Right hindlimb (tissue), 1 donor: ENCODE measurements around the gene STXBP6.
"Not testable (repeated sequence)": the region's sequence is repeated elsewhere in the genome, so short reads cannot be mapped to it uniquely, and the experiment has no call there.

Experiments used
- DNase-seq: peaks from one replicate; pipeline ENCODE4 v3.0.0-alpha.2; 2018

Gene STXBP6

GRCh38 chr14:24952851-24953666 is 96.9 kb downstream of the STXBP6 start:
- no peak for DNase-seq

- DNase-seq = no peak
Measured at GRCh38 chr14:24948261-24948847, 101.6 kb downstream of the STXBP6 start.

DNA sequence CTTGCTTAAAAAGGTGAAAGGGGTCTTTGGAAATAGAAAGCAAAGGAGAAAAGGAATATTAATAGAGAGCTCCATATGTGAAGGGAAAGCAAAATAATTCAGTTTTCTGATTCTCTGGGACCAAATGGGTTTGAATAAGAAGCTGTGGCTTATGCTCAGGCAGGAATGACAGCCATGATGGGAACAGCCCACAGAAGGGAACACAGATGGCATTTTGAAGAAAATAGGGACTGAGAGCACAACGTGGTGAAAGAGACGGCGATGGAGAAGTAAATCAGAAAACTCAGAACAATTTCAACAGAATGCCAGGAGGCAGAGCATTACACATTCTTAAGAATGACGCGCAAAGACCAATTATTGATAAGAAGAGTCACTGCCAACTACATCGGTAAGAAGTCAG is 102.8 kb downstream of the STXBP6 start:
- DNase-seq = no peak

GRCh38 chr14:24944800-24945199 is 105.1 kb downstream of the STXBP6 start:
- DNase-seq = no peak

- no peak for DNase-seq
Measured at GRCh38 chr14:24943024-24943423, 106.9 kb downstream of the STXBP6 start.

- DNase-seq = no peak
Measured at GRCh38 chr14:24941719-24942118, 108.2 kb downstream of the STXBP6 start.

- no peak for DNase-seq
Measured at GRCh38 chr14:24940213-24940783, 109.6 kb downstream of the STXBP6 start.

GRCh38 chr14:24938593-24938992 is 111.4 kb downstream of the STXBP6 start:
- no peak for DNase-seq

- no peak for DNase-seq
Measured at GRCh38 chr14:24937300-24937699, 112.6 kb downstream of the STXBP6 start.

GRCh38 chr14:24936773-24937172 is 113.2 kb downstream of the STXBP6 start:
- DNase-seq = not testable (repeated sequence)

- no peak for DNase-seq
Measured at GRCh38 chr14:24935796-24936195, 114.2 kb downstream of the STXBP6 start.

DNA sequence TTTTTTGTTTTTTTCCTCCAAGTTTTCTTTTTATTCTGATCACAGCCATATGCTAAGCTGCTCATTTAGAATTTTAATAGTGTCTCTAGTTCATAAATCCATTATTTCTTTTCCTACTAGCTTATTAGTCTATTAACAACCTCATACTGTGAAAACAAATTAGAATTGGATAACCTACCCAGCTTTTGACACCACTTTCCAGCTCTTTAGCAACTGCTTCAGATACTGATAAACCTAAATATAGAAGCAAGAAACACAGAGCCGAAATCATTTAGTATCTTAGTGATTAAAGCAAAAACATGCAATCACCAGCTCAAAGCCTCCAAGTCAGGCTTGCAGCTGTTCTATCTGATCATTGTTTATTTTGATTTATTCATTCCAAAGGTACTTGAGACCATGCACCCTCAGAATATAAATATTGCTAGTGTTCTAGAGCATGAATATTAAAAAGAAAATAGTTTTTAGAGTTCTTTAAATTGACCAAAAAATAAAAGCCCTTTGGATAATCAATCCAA is 121.5 kb downstream of the STXBP6 start:
- no peak for DNase-seq

DNA sequence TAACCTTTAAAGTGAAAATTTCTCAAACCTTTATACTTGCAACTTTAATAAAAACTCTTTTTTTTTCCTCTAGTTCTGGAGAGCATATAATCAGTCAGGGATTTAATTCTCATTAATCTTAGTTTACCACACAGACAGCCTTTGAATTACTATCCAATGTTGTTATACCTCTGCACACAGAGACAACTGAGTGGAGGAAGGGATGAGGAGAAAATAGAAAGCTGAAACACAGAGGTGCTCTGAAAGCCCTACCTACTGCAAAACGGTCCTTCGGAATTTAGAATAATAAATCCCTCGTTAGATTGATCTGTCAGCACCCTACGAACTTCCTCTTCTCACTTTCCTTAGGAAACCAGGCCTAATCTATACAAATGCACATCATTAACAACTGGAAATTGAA is 122.1 kb downstream of the STXBP6 start:
- no peak for DNase-seq

DNA sequence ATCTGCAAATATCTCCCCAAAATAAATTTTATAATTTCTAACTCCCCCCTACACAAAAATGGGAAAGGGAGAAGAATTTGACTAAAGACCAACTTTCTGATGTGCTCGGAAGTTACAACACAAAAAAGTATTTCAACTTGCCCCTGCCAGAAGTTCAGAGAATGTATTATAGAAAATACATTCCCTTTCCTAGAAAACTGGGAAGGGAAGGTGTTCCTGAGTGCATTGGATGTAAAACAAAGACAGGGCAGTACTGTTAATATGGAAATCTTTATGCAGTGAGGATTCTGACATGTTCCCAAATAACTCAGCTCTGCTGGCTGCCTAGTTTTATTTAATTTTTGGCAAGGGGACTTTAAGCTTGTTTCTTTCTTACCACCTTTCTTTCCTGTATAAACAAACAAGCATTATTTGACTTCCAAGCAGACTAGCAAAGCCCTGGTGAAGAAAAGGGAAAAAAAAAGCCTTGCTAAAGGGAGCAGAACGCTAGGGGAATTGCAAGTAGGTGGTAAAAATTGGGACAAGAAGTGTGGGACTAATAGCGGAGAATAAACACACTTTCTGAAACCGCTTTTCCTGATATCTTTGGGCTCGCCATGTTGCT is 124.1 kb downstream of the STXBP6 start:
- no peak for DNase-seq

GRCh38 chr14:24924544-24924943 is 125.4 kb downstream of the STXBP6 start:
- DNase-seq = no peak

GRCh38 chr14:24921903-24922302 is 128.0 kb downstream of the STXBP6 start:
- DNase-seq = no peak

- no peak for DNase-seq
Measured at GRCh38 chr14:24920265-24921075, 129.5 kb downstream of the STXBP6 start.

DNA sequence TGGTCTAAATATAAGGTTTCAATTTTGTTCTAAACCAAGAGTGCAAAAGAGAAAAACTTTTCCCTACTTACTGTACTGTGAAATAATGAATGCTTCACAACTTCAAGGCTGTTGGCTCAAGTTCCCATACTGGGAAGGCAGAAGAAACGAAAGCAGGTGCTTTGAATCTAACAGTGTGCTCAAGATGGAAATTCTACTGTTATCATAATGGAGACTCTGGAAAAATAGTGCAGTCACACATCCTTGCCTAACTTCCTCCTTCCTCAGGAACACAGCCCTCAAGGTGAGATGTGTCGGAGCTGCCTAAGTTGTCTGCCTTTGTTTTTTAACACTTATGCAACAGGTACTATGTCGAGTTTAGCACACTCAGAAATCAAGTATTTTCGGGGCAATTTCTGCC is 131.1 kb downstream of the STXBP6 start:
- DNase-seq = no peak

DNA sequence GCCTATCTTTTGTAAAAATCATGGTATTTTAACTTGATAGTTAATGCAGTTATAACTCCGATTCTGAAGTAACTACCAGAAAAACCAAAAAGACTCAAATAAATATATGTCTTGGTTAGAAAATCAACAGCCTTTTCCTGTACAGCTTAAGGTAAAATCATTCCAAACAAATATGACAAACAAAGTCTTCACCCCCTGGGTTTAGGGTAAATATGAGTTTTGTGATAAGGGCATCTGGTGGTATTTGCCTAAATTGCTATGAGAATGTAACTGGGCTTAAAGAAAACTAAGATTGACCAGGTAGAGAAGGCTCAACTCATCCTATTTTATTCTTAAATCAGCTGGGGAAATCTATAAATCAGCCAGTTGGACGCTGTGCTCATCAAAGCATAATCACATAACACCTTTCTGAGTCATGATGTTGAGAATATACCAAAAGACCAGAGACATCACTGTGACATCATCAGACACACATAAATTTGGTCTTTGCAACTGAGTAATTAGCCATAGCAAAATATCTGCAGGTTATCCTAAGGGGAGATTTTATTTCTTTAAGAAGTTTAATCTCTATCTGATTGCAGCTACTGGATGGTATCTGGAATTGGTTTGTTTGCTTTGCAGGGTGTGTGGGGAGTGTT is 133.9 kb downstream of the STXBP6 start:
- DNase-seq = no peak

GRCh38 chr14:24915403-24915921 is 134.5 kb downstream of the STXBP6 start:
- DNase-seq = no peak

- no peak for DNase-seq
Measured at GRCh38 chr14:24913746-24914145, 136.2 kb downstream of the STXBP6 start.

- DNase-seq = no peak
Measured at GRCh38 chr14:24913021-24913420, 136.9 kb downstream of the STXBP6 start.
